HepG2 (cell line): ENCODE data around the gene PCDHGB6. TPM values are rescaled to one million over a fixed set of nuclear protein-coding genes. Genes with fewer than 3 reads are reported as not detected.

Experiments used
- ATAC-seq: fragments of 200-7000 bp; cut with Tn5 transposase; 3 replicates; pipeline ENCODE4 v1.9.1; 2020; ENCODE audit warnings: mild to moderate bottlenecking, moderate library complexity
- BruUV-seq: library from RNA; stranded (reverse); fragments of 400-500 nt; replicated peaks from 2 replicates; lab custom pipeline; 2021; lab: Mats Ljungman, UMichigan
- CTCF ChIA-PET: fragments of 300-600 bp; formaldehyde crosslinking; extraction: SDS; loops from one replicate; lab custom pipeline; 2021; ENCODE audit warnings: low total read pairs, inconsistent platforms, low intra/inter-chr PET ratio; lab: Yijun Ruan, JAX
- POLR2A ChIA-PET: fragments of 350-600 bp; sonication (Branson Sonifier 250); formaldehyde crosslinking; loops from one replicate; lab custom pipeline; 2020; ENCODE audit warnings: antibody characterized with exemption, inconsistent platforms; lab: Yijun Ruan, JAX
- DNase-seq: peaks from one replicate; pipeline ENCODE4 v3.0.0-alpha.2; 2015; ENCODE audit warnings: low spot score
- FAIRE-seq: peaks from 3 replicates; lab custom pipeline; 2011; peaks lifted over from hg19 to GRCh38; lab: Jason Lieb, UNC
- H2AFZ ChIP-seq: one replicate; pipeline ENCODE4 v1.6.1; 2011; ENCODE audit warnings: low read length, inconsistent platforms
- H3K27ac ChIP-seq: fragments of 300-600 bp; 3 replicates; pipeline ENCODE4 v1.8.0; 2011; ENCODE audit warnings: mixed run types, mild to moderate bottlenecking, mixed read lengths, low read length, inconsistent platforms; ENCODE audit not compliant: insufficient read depth; ENCODE audit errors: extremely low read length
- H3K27me3 ChIP-seq, 2 experiments: fragments of 200-600 bp in 1 of 2; 2 replicates in 1 of 2; 3 replicates in 1 of 2; pipeline versions ENCODE4 v1.6.0 to v1.8.0; 2011; ENCODE audit warnings: low read length in 2 of 2, mild to moderate bottlenecking in 2 of 2, moderate library complexity in 2 of 2, inconsistent platforms in 1 of 2; ENCODE audit not compliant: insufficient read depth in 2 of 2, control insufficient read depth in 1 of 2
- H3K36me3 ChIP-seq, 2 experiments: fragments of 200-600 bp in 1 of 2; replicated peaks in 1 of 2; 2 replicates in 1 of 2; 3 replicates in 1 of 2; pipeline versions ENCODE4 v1.5.1 to v1.8.0; 2011; ENCODE audit warnings: low read length in 2 of 2, inconsistent platforms in 1 of 2; ENCODE audit not compliant: insufficient read depth in 2 of 2, control insufficient read depth in 1 of 2
- H3K4me1 ChIP-seq: 2 replicates; pipeline ENCODE4 v1.5.1; 2012; ENCODE audit warnings: low read length, inconsistent platforms; ENCODE audit not compliant: insufficient read depth
- H3K4me2 ChIP-seq: 2 replicates; pipeline ENCODE4 v1.6.0; 2011; ENCODE audit warnings: low read depth, low read length, inconsistent platforms
- H3K4me3 ChIP-seq, 3 experiments: fragments of 200-600 bp in 1 of 3; sonication (generic), shearing (Covaris generic) in 1 of 3; replicated peaks in 1 of 3; 2 replicates each; pipeline ENCODE4 v1.5.1; 2011 to 2016; ENCODE audit warnings: low read length in 3 of 3, inconsistent platforms in 2 of 3, low read depth in 2 of 3, mild to moderate bottlenecking in 2 of 3, control low read depth in 1 of 3, mixed read lengths in 1 of 3; ENCODE audit not compliant: insufficient read depth in 1 of 3
- H3K79me2 ChIP-seq: one replicate; pipeline ENCODE4 v1.6.1; 2011; ENCODE audit warnings: low read length, inconsistent platforms; ENCODE audit not compliant: insufficient read depth
- H3K9ac ChIP-seq: 2 replicates; pipeline ENCODE4 v1.6.0; 2011; ENCODE audit warnings: mild to moderate bottlenecking, low read depth, low read length, inconsistent platforms; ENCODE audit not compliant: insufficient read depth
- H3K9me3 ChIP-seq: 2 replicates; pipeline ENCODE4 v1.5.1; 2012; ENCODE audit warnings: mild to moderate bottlenecking, low read length
- H4K20me1 ChIP-seq: 2 replicates; pipeline ENCODE4 v1.6.0; 2011; ENCODE audit warnings: inconsistent platforms, mild to moderate bottlenecking, low read length, moderate library complexity; ENCODE audit not compliant: insufficient read depth
- CEBPG ChIP-seq: IDR thresholded peaks from 2 replicates; pipeline ENCODE4 v1.6.1; 2016
- CENPX ChIP-seq: sonication (generic); formaldehyde crosslinking; IDR thresholded peaks from 2 replicates; pipeline ENCODE4 v1.9.0; 2021; ENCODE audit warnings: mild to moderate bottlenecking, missing genetic modification reagents, moderate library complexity
- HNRNPUL1 ChIP-seq: fragments of 200-400 bp; formaldehyde crosslinking; IDR thresholded peaks from 2 replicates; pipeline ENCODE4 v1.6.1; 2017; ENCODE audit warnings: low read depth, mild to moderate bottlenecking, low read length, moderate library complexity
- MXD4 ChIP-seq: IDR thresholded peaks from 2 replicates; pipeline ENCODE4 v1.6.1; 2016; ENCODE audit warnings: mild to moderate bottlenecking, missing biosample characterization, missing genetic modification reagents
- NFE2L2 ChIP-seq: fragments of 150-350 bp; IDR thresholded peaks from 2 replicates; pipeline ENCODE4 v1.6.1; 2014; ENCODE audit warnings: low read length
- NR1H2 ChIP-seq: sonication (generic); formaldehyde crosslinking; IDR thresholded peaks from 2 replicates; pipeline ENCODE4 v1.8.1; 2022; ENCODE audit warnings: low read depth, missing genetic modification reagents, borderline replicate concordance
- SMARCC2 ChIP-seq: fragments of 450-650 bp; IDR thresholded peaks from 2 replicates; pipeline ENCODE4 v1.6.1; 2017; ENCODE audit warnings: antibody characterized with exemption, mild to moderate bottlenecking
- SP5 ChIP-seq: IDR thresholded peaks from 2 replicates; pipeline ENCODE4 v1.6.1; 2016; ENCODE audit warnings: low read depth, borderline replicate concordance
- ZFP1 ChIP-seq: IDR thresholded peaks from 2 replicates; pipeline ENCODE4 v1.6.1; 2016
- ZMAT3 ChIP-seq: sonication (generic); formaldehyde crosslinking; conservative IDR thresholded peaks from 2 replicates; pipeline ENCODE4 v1.7.0; 2021; ENCODE audit warnings: missing genetic modification reagents
- ZNF672 ChIP-seq: sonication (generic); formaldehyde crosslinking; IDR thresholded peaks from 2 replicates; pipeline ENCODE4 v1.8.1; 2022; ENCODE audit warnings: missing genetic modification reagents
- WGBS: methylation state at CpG from one replicate; pipeline ENCODE4 v1.1.6; 2017; ENCODE audit warnings: low lambda C conversion rate; 5-methylcytosine and 5-hydroxymethylcytosine counted together
- in situ Hi-C: cut with HindIII; loops from 2 replicates; pipeline ENCODE4 v1.10.0; 2017; ENCODE audit warnings: low pct_unique_long_range_greater_than_20kb; ENCODE audit not compliant: extremely low pct_ligation_motif_present
- intact Hi-C: fragments of 100-400 bp; cut with micrococcal nuclease; formaldehyde crosslinking; loops from one replicate; pipeline ENCODE4 v1.10.0; 2022; ENCODE audit not compliant: unreplicated experiment
- polyA plus RNA-seq, 8 experiments: library from polyadenylated mRNA; depleted of rRNA in 3 of 8; stranded (reverse) in 7 of 8; unstranded in 1 of 8; fragments of >200 nt; fragmentation: Illumina TruSeq in 4 of 8; extraction: Trizol in 4 of 8; gene quantifications; 2 replicates each; pipeline versions ENCODE4 v1.2.1 to v1.2.3, GENCODE V29; 2011 to 2016; ENCODE audit warnings: low read depth in 4 of 8, missing spikeins in 1 of 8, mixed read lengths in 1 of 8; ENCODE audit not compliant: insufficient read depth in 1 of 8
- total RNA-seq, 5 experiments: library from RNA; depleted of rRNA; stranded (reverse); fragments of >200 nt; fragmentation: Illumina TruSeq; extraction: Trizol; gene quantifications; 2 replicates each; pipeline ENCODE4 v1.2.3, GENCODE V29; 2016; ENCODE audit warnings: low read depth in 1 of 5
- TF ChIP-seq, protein P1 (sequence below): sonication (generic); formaldehyde crosslinking; IDR thresholded peaks from 2 replicates; pipeline ENCODE4 v1.8.1; 2023; ENCODE audit warnings: missing genetic modification reagents, inconsistent platforms, borderline replicate concordance
- TF ChIP-seq, protein P2 (sequence below): sonication (generic); formaldehyde crosslinking; IDR thresholded peaks from 2 replicates; pipeline ENCODE4 v1.4.0; 2020; ENCODE audit warnings: missing genetic modification reagents
- TF ChIP-seq, protein P3 (sequence below): sonication (generic); formaldehyde crosslinking; IDR thresholded peaks from 2 replicates; pipeline ENCODE4 v1.4.0; 2020; ENCODE audit warnings: missing genetic modification reagents, borderline replicate concordance

PCDHGB6 gene
- total and polyA plus RNA-seq, 2 of the 13 experiments (the other 11 are each of a cell fraction or from before 2014, with no cell fraction given) = 0.01 to 0.20 TPM

DNA sequence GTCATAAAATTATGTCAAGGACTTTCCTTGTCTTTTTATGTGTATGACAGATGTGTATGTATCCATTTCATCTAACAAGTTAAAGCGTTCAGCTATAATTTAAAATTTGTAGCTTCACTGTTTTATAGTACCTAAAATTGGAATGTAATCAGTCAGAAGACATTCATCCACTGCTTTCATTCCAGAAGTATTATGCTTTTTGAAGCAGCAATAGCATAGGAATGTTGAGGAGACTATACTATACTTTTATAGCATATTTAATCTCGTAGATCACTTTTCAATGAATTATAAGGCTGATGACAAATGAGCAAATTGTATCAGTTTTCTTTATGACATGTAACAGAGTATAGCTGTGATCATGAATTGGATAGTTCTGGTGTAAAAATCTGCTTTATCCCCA lies 29.4 kb downstream of the PCDHGB6 start:
- no peaks in the 10 kb centered on the region for H3K79me2 ChIP-seq
- FAIRE-seq = no peak
- no peak overlapping the region for H2AFZ ChIP-seq
- ATAC-seq = no peak
- peaks cover 1% of the 10 kb centered on the region; the same call in 1 of the 2 replicates for H3K9me3 ChIP-seq
- no peak overlapping the region for H3K9ac ChIP-seq
- H3K36me3 ChIP-seq = no peaks in the 10 kb centered on the region
- H3K4me2 ChIP-seq = no peak overlapping the region
- no peaks in the 10 kb centered on the region for H3K4me1 ChIP-seq
- CTCF ChIA-PET = no interaction called here
- no peak for DNase-seq
- WGBS = 9% methylated on average over 2 of the region's 2 CpGs
- TF ChIP-seq, protein P1, sequence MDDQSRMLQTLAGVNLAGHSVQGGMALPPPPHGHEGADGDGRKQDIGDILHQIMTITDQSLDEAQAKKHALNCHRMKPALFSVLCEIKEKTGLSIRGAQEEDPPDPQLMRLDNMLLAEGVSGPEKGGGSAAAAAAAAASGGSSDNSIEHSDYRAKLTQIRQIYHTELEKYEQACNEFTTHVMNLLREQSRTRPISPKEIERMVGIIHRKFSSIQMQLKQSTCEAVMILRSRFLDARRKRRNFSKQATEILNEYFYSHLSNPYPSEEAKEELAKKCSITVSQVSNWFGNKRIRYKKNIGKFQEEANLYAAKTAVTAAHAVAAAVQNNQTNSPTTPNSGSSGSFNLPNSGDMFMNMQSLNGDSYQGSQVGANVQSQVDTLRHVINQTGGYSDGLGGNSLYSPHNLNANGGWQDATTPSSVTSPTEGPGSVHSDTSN = no peak
- TF ChIP-seq, protein P2, sequence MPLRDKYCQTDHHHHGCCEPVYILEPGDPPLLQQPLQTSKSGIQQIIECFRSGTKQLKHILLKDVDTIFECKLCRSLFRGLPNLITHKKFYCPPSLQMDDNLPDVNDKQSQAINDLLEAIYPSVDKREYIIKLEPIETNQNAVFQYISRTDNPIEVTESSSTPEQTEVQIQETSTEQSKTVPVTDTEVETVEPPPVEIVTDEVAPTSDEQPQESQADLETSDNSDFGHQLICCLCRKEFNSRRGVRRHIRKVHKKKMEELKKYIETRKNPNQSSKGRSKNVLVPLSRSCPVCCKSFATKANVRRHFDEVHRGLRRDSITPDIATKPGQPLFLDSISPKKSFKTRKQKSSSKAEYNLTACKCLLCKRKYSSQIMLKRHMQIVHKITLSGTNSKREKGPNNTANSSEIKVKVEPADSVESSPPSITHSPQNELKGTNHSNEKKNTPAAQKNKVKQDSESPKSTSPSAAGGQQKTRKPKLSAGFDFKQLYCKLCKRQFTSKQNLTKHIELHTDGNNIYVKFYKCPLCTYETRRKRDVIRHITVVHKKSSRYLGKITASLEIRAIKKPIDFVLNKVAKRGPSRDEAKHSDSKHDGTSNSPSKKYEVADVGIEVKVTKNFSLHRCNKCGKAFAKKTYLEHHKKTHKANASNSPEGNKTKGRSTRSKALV = no peak
- no peak for TF ChIP-seq ZNF672 (CRISPR knock-in tag)
- TF ChIP-seq ZFP1 (CRISPR knock-in tag) = no peak
- TF ChIP-seq SMARCC2 = no peak
- no peak for TF ChIP-seq CENPX (CRISPR knock-in tag)
- TF ChIP-seq HNRNPUL1 = no peak
- TF ChIP-seq NR1H2 = no peak
- no peak for TF ChIP-seq MXD4 (CRISPR knock-in tag)
- no peak for TF ChIP-seq CEBPG (CRISPR knock-in tag)
- TF ChIP-seq SP5 (CRISPR knock-in tag) = no peak
- TF ChIP-seq, protein P3, sequence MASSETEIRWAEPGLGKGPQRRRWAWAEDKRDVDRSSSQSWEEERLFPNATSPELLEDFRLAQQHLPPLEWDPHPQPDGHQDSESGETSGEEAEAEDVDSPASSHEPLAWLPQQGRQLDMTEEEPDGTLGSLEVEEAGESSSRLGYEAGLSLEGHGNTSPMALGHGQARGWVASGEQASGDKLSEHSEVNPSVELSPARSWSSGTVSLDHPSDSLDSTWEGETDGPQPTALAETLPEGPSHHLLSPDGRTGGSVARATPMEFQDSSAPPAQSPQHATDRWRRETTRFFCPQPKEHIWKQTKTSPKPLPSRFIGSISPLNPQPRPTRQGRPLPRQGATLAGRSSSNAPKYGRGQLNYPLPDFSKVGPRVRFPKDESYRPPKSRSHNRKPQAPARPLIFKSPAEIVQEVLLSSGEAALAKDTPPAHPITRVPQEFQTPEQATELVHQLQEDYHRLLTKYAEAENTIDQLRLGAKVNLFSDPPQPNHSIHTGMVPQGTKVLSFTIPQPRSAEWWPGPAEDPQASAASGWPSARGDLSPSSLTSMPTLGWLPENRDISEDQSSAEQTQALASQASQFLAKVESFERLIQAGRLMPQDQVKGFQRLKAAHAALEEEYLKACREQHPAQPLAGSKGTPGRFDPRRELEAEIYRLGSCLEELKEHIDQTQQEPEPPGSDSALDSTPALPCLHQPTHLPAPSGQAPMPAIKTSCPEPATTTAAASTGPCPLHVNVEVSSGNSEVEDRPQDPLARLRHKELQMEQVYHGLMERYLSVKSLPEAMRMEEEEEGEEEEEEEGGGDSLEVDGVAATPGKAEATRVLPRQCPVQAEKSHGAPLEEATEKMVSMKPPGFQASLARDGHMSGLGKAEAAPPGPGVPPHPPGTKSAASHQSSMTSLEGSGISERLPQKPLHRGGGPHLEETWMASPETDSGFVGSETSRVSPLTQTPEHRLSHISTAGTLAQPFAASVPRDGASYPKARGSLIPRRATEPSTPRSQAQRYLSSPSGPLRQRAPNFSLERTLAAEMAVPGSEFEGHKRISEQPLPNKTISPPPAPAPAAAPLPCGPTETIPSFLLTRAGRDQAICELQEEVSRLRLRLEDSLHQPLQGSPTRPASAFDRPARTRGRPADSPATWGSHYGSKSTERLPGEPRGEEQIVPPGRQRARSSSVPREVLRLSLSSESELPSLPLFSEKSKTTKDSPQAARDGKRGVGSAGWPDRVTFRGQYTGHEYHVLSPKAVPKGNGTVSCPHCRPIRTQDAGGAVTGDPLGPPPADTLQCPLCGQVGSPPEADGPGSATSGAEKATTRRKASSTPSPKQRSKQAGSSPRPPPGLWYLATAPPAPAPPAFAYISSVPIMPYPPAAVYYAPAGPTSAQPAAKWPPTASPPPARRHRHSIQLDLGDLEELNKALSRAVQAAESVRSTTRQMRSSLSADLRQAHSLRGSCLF (CRISPR knock-in tag) = no peak
- no peak for TF ChIP-seq NFE2L2
- no peak for TF ChIP-seq ZMAT3 (CRISPR knock-in tag)
- POLR2A ChIA-PET = no interaction called here
- H3K27ac ChIP-seq = no peak overlapping the region
- in situ Hi-C loops (no loop called here), intact Hi-C loops (no loop called here)
- no peaks in the 10 kb centered on the region for H4K20me1 ChIP-seq
- no peak overlapping the region for H3K4me3 ChIP-seq
- no peaks in the 10 kb centered on the region for H3K27me3 ChIP-seq
- BruUV-seq = no TSS peak
